ENCODE data around the gene GTF3C4. TPM values are rescaled to one million over a fixed set of nuclear protein-coding genes. Genes with fewer than 3 reads are reported as not detected.

GTF3C4 gene
- 16.1 and 16.4 TPM in 2 replicates for total RNA-seq

- intact Hi-C loops (cut with micrococcal nuclease), result loop anchor here (1.0 to 10.0 kb wide), 9 partner anchors 10 to 591 kb away; partner anchors contain the start of genes AK8, GTF3C5, MED27 and SPACA9
These were observed at the start of gene GTF3C4 for GRCh38 chr9:132670457-132671391. GTF3C4 (plus strand) TSS chr9:132670464; CDS start chr9:132670599, 135 bp downstream.

- intact Hi-C loops (cut with micrococcal nuclease), result no loop called here
These were observed 48.1 kb upstream of the GTF3C4 start for GRCh38 chr9:132622159-132622558.

GRCh38 chr9:132626285-132626684 lies 44.0 kb upstream of the GTF3C4 start:
- intact Hi-C loops (cut with micrococcal nuclease), result no loop called here

- intact Hi-C loops (cut with micrococcal nuclease), result no loop called here
These were observed 43.2 kb upstream of the GTF3C4 start for GRCh38 chr9:132627106-132627505.

- intact Hi-C loops (cut with micrococcal nuclease), result no loop called here
These were observed 42.7 kb upstream of the GTF3C4 start for GRCh38 chr9:132627594-132627993.

- intact Hi-C loops (cut with micrococcal nuclease), result no loop called here
These were observed 41.5 kb upstream of the GTF3C4 start for GRCh38 chr9:132628746-132629145.

- intact Hi-C loops (cut with micrococcal nuclease), result no loop called here
These were observed 40.1 kb upstream of the GTF3C4 start for GRCh38 chr9:132630116-132630515.

GRCh38 chr9:132630811-132631210 lies 39.5 kb upstream of the GTF3C4 start:
- intact Hi-C loops (cut with micrococcal nuclease), result no loop called here

- intact Hi-C loops (cut with micrococcal nuclease), result no loop called here
These were observed 39.0 kb upstream of the GTF3C4 start for GRCh38 chr9:132631280-132631679.

- intact Hi-C loops (cut with micrococcal nuclease), result no loop called here
These were observed 38.6 kb upstream of the GTF3C4 start for GRCh38 chr9:132631685-132632084.

GRCh38 chr9:132632413-132633129 lies 37.7 kb upstream of the GTF3C4 start:
- intact Hi-C loops (cut with micrococcal nuclease), result no loop called here

- intact Hi-C loops (cut with micrococcal nuclease), result no loop called here
These were observed 35.9 kb upstream of the GTF3C4 start for GRCh38 chr9:132634327-132634726.

GRCh38 chr9:132637351-132637750 lies 32.9 kb upstream of the GTF3C4 start:
- intact Hi-C loops (cut with micrococcal nuclease), result no loop called here

- intact Hi-C loops (cut with micrococcal nuclease), result no loop called here
These were observed 32.5 kb upstream of the GTF3C4 start for GRCh38 chr9:132637801-132638200.

GRCh38 chr9:132638240-132638639 lies 32.0 kb upstream of the GTF3C4 start:
- intact Hi-C loops (cut with micrococcal nuclease), result no loop called here

GRCh38 chr9:132639322-132639721 lies 30.9 kb upstream of the GTF3C4 start:
- intact Hi-C loops (cut with micrococcal nuclease), result no loop called here

- intact Hi-C loops (cut with micrococcal nuclease), result no loop called here
These were observed 29.0 kb upstream of the GTF3C4 start for GRCh38 chr9:132641216-132641615.

GRCh38 chr9:132644251-132644650 lies 26.0 kb upstream of the GTF3C4 start:
- intact Hi-C loops (cut with micrococcal nuclease), result no loop called here

- intact Hi-C loops (cut with micrococcal nuclease), result no loop called here
These were observed 25.0 kb upstream of the GTF3C4 start for GRCh38 chr9:132645306-132645705.

- intact Hi-C loops (cut with micrococcal nuclease), result no loop called here
These were observed 24.6 kb upstream of the GTF3C4 start for GRCh38 chr9:132645711-132646110.

- intact Hi-C loops (cut with micrococcal nuclease), result no loop called here
These were observed 23.5 kb upstream of the GTF3C4 start for GRCh38 chr9:132646726-132647125.

GRCh38 chr9:132647355-132647754 lies 22.9 kb upstream of the GTF3C4 start:
- intact Hi-C loops (cut with micrococcal nuclease), result no loop called here

Data from T-helper 1 cell treated with Interleukin-12 subunit alpha and Interleukin-12 subunit beta and Interleukin-4 antibody, amounts not matched to agents 30 ng/mL and 1 ng/mL, for 36 hours (primary cell).